Nephron progenitor cell (in vitro differentiated cells): Measurements from ENCODE around the gene KY.

Source experiments
- DNase-seq: peaks from one replicate; pipeline ENCODE4 v3.0.0; 2021
- H3K27ac Mint-ChIP-seq: 2 replicates; pipeline ENCODE4 v1.8.0; 2021; ENCODE audit warnings: mild to moderate bottlenecking, moderate library complexity, mixed read lengths
- H3K27me3 Mint-ChIP-seq: 2 replicates; pipeline ENCODE4 v1.8.0; 2021; ENCODE audit warnings: mild to moderate bottlenecking, low read depth, mixed read lengths; ENCODE audit not compliant: poor library complexity
- H3K36me3 Mint-ChIP-seq: 2 replicates; pipeline ENCODE4 v1.8.0; 2021; ENCODE audit warnings: low read depth, mixed read lengths
- H3K4me1 Mint-ChIP-seq: 2 replicates; pipeline ENCODE4 v1.8.0; 2021; ENCODE audit warnings: mixed read lengths
- H3K4me3 Mint-ChIP-seq: 2 replicates; pipeline ENCODE4 v1.8.0; 2021; ENCODE audit warnings: mild to moderate bottlenecking, moderate library complexity, mixed read lengths
- H3K9me3 Mint-ChIP-seq: 2 replicates; pipeline ENCODE4 v1.8.0; 2021; ENCODE audit warnings: mild to moderate bottlenecking, moderate library complexity, mixed read lengths
- TF ChIP-seq, protein P1 (sequence below): fragments of 200-600 bp; sonication (generic); IDR thresholded peaks from 2 replicates; pipeline ENCODE4 v1.5.0; 2021; ENCODE audit warnings: antibody characterized with exemption

The KY gene

DNA sequence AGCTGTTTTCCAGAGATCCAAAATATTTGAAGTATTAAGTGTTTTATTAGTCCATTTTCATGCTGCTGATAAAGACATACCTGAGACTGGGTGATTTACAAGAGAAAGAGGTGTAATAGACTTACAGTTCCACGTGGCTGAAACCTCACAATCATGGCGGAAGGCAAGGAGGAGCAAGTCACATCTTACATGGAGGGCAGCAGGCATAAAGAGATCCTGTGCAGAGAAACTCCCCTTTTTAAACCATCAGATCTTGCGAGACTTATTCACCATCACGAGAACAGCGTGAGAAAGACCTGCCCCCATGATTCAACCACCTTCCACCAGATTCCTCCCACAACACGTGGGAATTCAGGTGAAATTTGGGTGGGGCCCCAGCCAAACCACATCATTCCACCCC lies 82.0 kb downstream of the KY start:
- Mint-ChIP-seq H3K36me3 (peaks cover 61% of the 10 kb centered on the region), H3K9me3 (peaks cover 63% of the 10 kb centered on the region), H3K27ac (no peak overlapping the region), H3K4me3 (no peak overlapping the region), H3K4me1 (no peaks in the 10 kb centered on the region), H3K27me3 (no peaks in the 10 kb centered on the region)
- TF ChIP-seq, protein P1, sequence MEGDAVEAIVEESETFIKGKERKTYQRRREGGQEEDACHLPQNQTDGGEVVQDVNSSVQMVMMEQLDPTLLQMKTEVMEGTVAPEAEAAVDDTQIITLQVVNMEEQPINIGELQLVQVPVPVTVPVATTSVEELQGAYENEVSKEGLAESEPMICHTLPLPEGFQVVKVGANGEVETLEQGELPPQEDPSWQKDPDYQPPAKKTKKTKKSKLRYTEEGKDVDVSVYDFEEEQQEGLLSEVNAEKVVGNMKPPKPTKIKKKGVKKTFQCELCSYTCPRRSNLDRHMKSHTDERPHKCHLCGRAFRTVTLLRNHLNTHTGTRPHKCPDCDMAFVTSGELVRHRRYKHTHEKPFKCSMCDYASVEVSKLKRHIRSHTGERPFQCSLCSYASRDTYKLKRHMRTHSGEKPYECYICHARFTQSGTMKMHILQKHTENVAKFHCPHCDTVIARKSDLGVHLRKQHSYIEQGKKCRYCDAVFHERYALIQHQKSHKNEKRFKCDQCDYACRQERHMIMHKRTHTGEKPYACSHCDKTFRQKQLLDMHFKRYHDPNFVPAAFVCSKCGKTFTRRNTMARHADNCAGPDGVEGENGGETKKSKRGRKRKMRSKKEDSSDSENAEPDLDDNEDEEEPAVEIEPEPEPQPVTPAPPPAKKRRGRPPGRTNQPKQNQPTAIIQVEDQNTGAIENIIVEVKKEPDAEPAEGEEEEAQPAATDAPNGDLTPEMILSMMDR, result no peak
- DNase-seq, result no peak

DNA sequence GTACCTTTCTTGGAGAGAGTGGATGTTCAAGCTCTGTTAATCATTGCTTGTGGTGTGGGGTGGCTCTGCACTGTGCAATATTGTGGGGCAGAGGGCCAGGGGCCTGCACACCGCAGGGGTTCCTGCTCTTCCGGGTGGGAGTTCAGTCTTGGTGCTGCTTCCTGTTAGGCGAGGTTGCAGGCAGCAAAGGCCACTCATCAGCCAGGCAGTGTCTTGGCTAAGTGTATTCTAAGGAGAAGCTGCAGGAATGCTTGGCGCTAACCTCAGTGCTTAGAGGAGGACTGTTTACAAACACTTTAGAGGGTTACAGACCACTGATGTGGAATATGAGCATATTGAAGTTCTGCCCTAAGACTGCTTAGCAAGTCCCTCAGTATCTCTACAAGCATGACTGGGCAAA lies 83.2 kb downstream of the KY start:
- DNase-seq, result no peak
- Mint-ChIP-seq H3K36me3 (peaks cover 58% of the 10 kb centered on the region), H3K4me3 (no peak overlapping the region), H3K4me1 (no peaks in the 10 kb centered on the region), H3K9me3 (peaks cover 51% of the 10 kb centered on the region), H3K27me3 (no peaks in the 10 kb centered on the region), H3K27ac (peak overlapping the region; percentile 44)
- TF ChIP-seq, protein P1, result no peak

DNA sequence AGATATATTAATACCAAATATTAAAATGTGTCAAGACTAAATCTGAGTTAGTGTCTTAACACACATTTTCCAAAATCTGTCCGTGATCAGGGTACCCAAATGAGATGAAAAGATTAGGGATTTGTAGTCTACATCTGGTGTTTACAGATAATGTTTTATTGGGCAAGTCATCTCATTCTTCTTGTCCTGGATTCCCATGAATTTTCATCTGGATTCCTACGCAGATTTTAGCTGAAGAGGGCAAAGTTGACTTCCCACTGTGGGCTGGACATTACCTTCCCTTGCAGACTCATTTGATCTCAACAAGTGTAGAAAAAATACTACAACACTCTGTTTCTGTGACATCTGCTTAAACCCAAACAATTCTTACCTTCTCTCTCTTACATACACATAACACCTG lies 85.8 kb downstream of the KY start:
- no peak for DNase-seq
- H3K4me1 Mint-ChIP-seq, result no peaks in the 10 kb centered on the region
- H3K4me3 Mint-ChIP-seq, result no peak overlapping the region
- H3K27ac Mint-ChIP-seq, result no peak overlapping the region
- H3K27me3 Mint-ChIP-seq, result no peaks in the 10 kb centered on the region
- TF ChIP-seq, protein P1, result no peak
- H3K9me3 Mint-ChIP-seq, result peaks cover 25% of the 10 kb centered on the region
- peaks cover 66% of the 10 kb centered on the region for H3K36me3 Mint-ChIP-seq

DNA sequence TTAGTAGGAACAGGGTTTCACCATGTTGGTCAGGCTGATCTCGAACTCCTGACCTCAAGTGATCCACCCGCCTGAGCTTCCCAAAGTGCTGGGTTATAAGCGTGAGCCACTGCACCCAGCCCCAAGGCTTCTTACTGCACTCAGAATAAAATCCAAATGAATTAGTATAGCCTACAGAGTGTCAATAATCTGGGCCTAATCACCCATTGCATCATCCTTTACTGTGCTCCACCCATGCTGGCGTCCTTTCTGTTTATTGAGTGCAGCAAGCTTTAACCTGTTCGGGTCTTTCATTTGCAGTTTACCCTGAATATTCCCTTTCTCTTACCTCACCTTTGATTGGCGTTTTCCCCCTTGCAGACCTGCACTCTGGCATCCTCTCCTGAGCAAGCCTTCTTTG lies 87.2 kb downstream of the KY start:
- Mint-ChIP-seq H3K36me3 (peaks cover 60% of the 10 kb centered on the region), H3K27me3 (no peaks in the 10 kb centered on the region), H3K4me3 (no peak overlapping the region), H3K4me1 (no peaks in the 10 kb centered on the region), H3K27ac (no peak overlapping the region), H3K9me3 (peaks cover 11% of the 10 kb centered on the region)
- TF ChIP-seq, protein P1, result no peak
- DNase-seq, result no peak

DNA sequence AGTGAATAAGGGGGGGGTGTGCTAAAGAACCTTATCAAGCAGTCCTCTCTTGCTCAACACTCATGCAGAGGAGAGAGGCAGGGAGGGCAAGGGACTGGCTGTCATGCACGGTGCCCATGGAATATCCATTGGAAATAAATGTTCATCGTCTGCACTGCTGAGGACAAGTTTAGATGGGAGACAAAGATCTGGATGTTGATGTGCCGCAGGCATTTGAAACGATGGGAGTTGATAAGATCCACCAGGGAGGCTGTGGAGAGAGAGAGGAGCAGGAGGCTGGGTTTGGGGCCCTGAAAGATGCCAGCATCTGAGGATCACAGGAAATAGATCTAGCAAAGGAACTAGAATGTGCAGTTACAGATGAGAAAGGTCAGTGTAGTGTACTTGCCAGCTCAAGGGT lies 88.8 kb downstream of the KY start:
- peaks cover 2% of the 10 kb centered on the region for H3K9me3 Mint-ChIP-seq
- no peaks in the 10 kb centered on the region for H3K4me1 Mint-ChIP-seq
- no peak overlapping the region for H3K27ac Mint-ChIP-seq
- H3K4me3 Mint-ChIP-seq, result no peak overlapping the region
- peaks cover 57% of the 10 kb centered on the region for H3K36me3 Mint-ChIP-seq
- no peak for DNase-seq
- H3K27me3 Mint-ChIP-seq, result no peaks in the 10 kb centered on the region
- TF ChIP-seq, protein P1, result no peak

DNA sequence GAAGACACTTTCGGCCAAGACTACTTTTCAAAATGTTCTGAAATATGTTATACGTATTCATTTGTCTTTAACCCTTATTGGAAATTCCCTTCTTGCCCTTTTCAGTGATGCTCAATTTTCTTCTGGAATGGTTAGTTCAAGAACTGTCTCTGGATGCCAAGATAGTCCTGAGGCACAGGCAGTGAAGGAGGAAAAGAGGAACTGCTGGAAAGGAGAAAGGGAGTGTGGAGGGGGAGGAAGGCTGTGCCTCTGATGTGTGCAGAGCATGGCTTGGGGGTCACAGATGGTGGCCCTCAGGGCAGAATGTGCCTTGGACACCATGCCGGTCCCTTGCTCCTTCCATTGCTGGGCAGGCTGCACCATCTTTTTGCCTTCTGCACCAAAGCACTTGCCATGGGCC lies 91.2 kb downstream of the KY start:
- no peak overlapping the region for H3K4me3 Mint-ChIP-seq
- H3K27ac Mint-ChIP-seq, result no peak overlapping the region
- H3K4me1 Mint-ChIP-seq, result no peaks in the 10 kb centered on the region
- DNase-seq, result no peak
- peaks cover 59% of the 10 kb centered on the region for H3K36me3 Mint-ChIP-seq
- no peaks in the 10 kb centered on the region for H3K27me3 Mint-ChIP-seq
- H3K9me3 Mint-ChIP-seq, result no peaks in the 10 kb centered on the region
- TF ChIP-seq, protein P1, result no peak
